Urinary bladder (tissue), 2 donors: Measurements from ENCODE around the gene ATOSA. TPM values are rescaled to one million over a fixed set of nuclear protein-coding genes. Genes with fewer than 3 reads are reported as not detected.

Experiments used
- polyA plus RNA-seq: library from polyadenylated mRNA; stranded (reverse); fragments of 200-250 nt; gene quantifications from one replicate; pipeline ENCODE4 v1.2.3, GENCODE V29; 2013
- total RNA-seq: library from RNA; depleted of rRNA; stranded (reverse); fragments of >200 nt; gene quantifications from one replicate; pipeline ENCODE4 v1.2.3, GENCODE V29; 2014
- donor health status: healthy.

Gene ATOSA
- total and polyA plus RNA-seq, 2 donors: 24.1 to 101 TPM

Other genes starting within 250 kb of the ATOSA start
- 29.5 TPM for gene MYO5A, start 150.5 kb downstream of the ATOSA start, total RNA-seq
- gene MYO5A, start 150.5 kb downstream of the ATOSA start, polyA plus RNA-seq: 9.1 TPM
- 170 TPM for gene ARPP19, start 110.4 kb downstream of the ATOSA start, total RNA-seq
- 66.9 TPM for gene ARPP19, start 110.4 kb downstream of the ATOSA start, polyA plus RNA-seq
- gene ONECUT1, start 110.9 kb upstream of the ATOSA start, total RNA-seq: 0.63 TPM
- not detected for gene ONECUT1, start 110.9 kb upstream of the ATOSA start, polyA plus RNA-seq